HG03442 (cell line): ENCODE results near the gene PGM3.
A peak's percentile ranks its signal among the peaks of the same experiment; 100 is the strongest.
"Not testable (repeated sequence)": the region's sequence is repeated elsewhere in the genome, so short reads cannot be mapped to it uniquely, and the experiment has no call there.

Source experiments
- ATAC-seq: cut with Tn5 transposase; IDR thresholded peaks from one replicate; pipeline ENCODE4 v1.9.1; 2021; ENCODE audit warnings: mild to moderate bottlenecking, moderate library complexity; ENCODE audit not compliant: unreplicated experiment

Gene PGM3, protein sequence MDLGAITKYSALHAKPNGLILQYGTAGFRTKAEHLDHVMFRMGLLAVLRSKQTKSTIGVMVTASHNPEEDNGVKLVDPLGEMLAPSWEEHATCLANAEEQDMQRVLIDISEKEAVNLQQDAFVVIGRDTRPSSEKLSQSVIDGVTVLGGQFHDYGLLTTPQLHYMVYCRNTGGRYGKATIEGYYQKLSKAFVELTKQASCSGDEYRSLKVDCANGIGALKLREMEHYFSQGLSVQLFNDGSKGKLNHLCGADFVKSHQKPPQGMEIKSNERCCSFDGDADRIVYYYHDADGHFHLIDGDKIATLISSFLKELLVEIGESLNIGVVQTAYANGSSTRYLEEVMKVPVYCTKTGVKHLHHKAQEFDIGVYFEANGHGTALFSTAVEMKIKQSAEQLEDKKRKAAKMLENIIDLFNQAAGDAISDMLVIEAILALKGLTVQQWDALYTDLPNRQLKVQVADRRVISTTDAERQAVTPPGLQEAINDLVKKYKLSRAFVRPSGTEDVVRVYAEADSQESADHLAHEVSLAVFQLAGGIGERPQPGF

DNA sequence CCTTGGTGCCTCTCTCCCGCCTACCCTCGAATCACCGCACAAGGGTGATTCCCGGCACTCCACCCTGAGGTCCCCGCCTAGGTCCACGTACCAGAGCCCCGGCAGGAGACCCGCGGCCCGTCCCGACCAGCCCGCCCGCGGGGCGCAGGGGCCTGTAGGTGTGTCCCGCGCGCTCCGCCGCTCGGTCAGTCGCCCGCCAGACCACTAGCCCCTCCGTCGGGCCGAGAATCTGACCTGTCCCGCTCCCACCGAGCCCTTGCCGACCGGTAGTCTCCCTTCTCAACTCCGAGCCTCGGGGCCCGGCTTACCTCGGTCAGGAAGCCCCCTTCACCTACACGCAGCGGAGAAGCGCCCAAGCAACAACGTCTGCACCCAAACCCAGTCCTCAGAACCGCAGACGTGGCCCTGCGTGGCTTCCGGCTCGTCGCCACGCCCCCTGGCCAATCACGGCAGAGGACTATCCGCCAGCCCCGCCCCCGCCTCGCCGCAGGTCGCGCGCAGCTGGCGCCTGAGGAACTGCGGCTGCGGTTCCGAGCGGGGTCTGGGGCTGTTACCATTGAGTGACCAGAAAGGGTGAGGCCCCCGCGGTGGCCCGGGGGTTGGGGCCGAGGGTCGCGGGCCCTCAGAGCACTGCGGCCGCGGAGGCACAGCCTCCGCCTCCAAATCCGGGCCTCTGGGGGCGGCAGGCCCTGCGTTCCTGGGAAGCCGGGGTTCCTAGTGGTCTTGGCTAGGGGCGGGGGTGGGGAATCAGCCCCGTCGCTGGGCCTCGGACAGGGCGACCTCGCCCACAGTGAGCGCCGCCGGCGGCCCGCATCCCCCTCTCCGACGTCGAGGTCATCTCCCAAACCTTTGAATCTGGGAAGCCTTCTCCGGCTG lies at the start of gene PGM3, which contains the start of gene RWDD2A:
Gene PGM3, minus strand, starts transcription at position 395 of the 876 bp plus-strand sequence. CDS start 2,253 bp downstream, outside the sequence.
Gene RWDD2A, plus strand, starts transcription at position 487 of the 876 bp plus-strand sequence. CDS start 1,095 bp downstream, outside the sequence.
- ATAC-seq = peak; percentile 97

DNA sequence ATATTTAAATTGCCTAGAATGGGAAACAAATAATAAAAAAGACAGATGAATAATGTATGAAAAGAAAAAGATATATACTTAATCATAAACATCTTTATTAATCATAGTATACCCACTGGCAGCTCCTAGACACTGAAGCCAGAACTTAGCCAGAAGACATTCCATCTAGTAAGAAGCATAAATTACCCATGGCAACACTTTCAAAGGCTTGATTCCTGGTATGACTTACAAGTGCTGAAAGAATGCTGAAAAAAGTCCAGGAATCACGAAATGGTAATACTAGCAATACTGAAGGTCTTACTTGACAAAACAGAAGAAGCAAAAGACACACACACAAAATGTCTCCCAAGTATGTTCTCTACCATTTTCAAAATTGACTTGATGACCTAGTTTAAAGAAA lies 38.1 kb upstream of the PGM3 start:
- ATAC-seq = no peak

DNA sequence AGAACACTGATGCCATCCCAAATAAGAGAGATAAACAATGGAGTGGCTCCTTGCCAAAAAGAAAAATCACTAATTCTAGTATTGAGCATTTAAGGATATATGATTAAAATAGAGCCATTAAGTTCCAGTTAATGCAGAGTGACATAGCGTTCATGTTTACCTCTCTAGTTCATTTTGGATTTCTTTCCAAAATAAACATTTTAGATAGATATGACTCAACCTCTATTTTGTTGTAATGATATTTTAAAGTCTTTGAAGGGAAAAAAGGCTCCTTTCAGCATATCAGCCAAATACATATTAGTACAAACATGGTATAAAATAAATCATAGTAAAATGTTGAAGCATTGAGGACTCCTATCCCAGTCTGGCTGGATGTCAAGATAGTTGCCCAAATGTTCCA lies 33.5 kb upstream of the PGM3 start:
- ATAC-seq = no peak

DNA sequence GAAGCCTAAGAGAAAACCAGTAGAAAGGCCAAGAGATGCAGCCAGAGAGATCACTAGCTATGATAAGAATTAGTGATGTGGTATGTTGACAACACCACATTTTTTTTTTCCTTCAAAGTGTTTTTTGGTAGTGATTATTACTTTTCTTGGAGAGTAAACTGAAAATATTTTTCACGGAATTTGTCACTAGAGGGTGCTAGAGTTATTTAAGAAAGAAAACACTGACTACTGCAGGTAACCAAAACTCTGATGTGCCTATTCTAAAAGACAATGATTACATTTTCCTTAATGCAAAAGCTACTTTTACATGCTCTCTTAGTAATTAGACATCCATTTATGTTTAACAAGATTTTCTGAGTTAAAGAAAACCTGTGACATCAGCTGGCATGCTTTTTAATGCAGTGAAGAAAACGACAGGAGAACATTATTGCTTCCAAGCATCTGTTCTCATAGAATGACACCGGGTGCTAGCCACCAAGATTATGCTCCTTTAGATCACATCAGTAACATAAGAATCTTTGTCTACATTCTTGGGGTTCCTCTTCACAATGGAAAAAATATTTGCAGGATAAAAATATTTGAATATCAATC lies 28.9 kb upstream of the PGM3 start:
- no peak for ATAC-seq

DNA sequence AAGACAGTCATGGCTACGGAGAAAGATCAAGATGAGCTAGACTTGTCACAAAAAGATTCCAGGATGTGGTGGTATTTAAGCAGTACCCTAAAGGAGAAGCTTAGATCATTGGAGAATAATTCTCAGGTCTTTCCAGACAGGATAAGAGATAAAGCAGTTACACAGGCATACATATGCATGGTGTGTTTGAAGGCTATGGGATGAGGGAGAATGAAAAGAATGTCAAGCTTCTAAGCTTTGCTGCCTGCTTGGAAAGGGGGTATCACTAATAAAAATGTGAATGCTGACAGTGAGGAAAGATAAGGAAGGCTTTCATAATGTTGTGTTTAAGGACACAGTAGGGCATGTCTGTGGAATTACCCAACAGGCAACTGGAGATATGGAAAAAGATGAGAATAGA lies 28.2 kb upstream of the PGM3 start:
- ATAC-seq = no peak

DNA sequence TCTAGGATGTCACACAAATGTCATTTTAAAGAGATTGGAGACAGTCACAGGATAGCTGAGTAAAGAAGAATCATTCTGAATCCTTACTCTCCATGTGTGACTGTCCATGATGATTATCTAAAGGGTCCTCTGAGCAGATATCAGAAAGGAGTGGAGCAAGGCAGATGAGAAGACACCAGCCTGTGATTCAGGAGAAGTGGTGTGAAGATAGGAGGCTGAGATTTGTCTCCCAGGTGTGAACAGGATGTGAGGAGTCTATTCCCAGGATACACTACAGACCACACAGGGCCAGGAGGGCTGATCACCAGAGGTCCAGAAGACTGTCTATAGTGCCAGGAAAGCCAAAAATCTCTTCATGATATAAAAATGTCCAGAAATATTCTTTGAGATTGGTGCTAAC lies 27.1 kb upstream of the PGM3 start:
- no peak for ATAC-seq

DNA sequence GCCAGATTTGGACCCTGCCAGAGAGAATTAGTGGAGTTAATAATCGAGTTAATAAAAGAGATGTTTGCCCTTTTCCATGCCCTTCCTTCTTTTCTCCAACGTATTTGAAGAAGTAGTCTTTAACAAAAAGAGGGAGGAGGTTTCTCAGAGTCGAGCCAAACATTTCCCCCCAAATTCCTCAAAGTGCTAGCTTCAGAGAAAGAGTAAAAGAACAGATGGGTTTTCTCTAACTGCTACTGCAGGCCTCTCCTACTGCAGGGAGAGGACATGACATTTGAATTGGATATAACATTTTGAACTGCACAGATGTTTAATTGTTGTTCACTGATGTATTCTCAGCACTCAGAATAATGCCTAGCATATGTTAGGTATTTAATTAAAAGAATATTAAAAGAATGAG lies 25.6 kb upstream of the PGM3 start:
- ATAC-seq = no peak

DNA sequence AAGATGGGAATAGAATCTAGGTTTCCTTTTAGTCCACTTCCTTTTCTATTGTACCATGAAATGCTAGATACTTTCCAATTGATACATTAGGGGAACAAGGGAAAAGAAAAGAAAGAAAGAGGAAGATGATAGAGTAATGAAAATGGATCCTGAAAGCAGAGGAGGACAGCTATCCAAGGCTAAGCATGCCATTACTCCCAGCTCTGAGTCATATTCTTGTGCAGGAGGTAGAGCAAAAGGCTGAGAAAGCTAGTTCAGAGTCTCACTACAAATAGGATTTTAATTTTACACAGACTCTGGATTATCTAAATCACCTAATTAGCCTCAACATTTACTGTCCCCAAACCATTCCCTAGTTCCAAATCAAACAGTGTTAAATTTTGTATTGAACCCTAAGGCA lies 23.7 kb upstream of the PGM3 start:
- ATAC-seq = no peak

DNA sequence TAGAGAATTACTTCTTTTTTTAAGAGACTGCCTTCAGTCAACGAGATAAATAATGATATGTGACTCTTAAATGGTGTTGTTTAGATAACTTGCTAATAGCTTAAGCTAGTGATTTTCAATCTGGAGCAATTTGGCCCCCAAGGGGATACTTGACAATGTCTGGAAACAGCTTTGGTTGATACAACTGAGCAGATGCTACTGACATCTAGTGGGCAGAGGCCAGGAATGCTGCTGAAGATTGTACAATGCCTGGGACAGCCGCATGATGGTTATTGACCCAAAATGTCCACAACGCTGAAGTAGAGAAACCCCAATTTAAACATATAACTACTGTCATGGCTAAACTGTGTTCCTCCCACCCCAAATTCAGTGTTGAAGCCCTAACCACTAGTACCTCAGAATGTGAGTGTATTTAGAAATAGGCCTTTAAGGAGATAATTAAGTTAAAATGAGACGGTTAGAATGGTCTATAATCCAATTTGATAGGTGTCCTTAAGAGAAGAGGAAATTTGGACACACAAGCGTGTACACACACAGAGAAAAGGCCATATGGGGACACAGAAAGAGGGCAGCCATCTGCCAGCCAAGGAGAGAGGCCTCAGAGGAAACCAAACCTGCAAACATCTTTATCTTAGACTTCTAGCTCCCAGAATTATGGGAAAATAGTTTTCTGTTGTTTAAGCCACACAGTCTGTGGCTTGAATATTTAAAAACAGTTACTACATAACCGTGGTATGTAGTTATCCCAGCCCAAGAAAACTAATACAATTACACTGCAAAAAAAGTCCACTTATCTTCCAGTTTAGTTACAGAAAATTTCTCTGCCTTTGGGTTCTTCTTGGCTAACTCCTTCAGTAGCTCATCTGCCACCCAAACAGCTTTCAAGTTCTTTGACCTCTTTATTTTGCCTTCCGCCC lies 22.3 kb upstream of the PGM3 start:
- ATAC-seq = peak; percentile 100

DNA sequence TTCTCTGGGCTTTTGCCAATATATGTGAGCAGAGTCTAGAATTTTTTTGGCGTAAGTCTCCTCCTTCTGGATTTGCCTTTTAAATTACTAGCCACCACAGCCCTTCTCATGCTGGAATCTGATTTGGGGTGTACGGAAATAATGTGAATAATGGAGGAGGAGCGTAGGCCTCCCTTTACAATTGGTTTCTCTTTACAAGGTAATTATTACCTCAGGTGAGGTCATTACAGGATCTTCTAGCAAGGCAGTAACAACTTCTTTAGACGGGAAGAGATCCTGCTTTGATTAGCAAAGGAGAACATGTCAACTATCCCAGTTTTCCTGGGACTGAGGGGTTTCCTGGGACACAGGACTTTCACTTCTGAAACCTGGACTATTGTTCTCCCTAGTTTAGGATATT lies 9.0 kb upstream of the PGM3 start:
- ATAC-seq = no peak

DNA sequence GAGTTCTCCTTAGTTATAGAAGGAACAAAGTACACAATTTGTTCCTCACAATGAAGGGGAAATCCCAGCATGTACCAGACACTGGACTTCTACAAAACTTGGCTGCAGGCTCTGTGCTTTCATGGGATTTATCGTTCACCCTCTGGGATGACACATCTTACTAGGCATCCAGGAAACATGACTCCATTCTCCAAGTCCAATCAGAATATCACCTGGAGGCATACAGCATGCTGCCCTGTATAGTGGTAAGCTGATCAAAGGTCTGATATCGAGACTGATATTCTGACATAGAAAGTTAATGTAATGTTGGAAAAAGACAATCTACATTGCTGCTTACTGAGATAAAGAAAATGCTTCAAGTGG lies 6.8 kb upstream of the PGM3 start:
- ATAC-seq = no peak

DNA sequence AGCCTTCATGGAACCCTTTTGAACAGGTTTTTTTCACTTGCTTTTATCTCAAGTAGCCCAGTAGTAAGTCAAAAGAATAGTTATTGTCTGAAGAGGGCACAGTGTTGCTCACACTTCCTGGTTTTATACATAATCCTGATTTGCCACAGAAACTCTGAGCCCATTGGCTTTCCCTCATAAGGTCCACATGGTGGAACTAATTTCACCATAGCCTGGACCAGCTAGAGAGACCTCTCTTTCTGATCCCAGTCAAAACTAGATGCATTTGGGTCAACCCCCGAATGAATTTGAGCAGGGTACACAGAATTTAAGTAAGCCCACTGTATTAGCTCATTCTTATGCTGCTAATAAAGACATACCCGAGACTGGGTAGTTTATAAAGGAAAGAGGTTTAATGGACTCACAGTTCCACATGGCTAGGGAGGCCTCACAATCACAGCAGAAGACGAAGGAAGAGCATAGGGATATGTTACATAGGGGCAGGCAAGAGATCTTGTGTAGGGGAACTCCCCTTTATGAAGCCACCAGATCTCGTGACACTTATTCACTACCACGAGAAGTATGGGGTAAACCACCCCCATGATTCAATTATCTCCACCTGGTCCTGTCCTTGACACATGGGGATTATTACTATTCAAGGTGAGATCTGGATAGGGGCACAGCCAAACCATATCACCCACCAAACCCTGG lies 6.3 kb upstream of the PGM3 start:
- ATAC-seq = peak; percentile 73

DNA sequence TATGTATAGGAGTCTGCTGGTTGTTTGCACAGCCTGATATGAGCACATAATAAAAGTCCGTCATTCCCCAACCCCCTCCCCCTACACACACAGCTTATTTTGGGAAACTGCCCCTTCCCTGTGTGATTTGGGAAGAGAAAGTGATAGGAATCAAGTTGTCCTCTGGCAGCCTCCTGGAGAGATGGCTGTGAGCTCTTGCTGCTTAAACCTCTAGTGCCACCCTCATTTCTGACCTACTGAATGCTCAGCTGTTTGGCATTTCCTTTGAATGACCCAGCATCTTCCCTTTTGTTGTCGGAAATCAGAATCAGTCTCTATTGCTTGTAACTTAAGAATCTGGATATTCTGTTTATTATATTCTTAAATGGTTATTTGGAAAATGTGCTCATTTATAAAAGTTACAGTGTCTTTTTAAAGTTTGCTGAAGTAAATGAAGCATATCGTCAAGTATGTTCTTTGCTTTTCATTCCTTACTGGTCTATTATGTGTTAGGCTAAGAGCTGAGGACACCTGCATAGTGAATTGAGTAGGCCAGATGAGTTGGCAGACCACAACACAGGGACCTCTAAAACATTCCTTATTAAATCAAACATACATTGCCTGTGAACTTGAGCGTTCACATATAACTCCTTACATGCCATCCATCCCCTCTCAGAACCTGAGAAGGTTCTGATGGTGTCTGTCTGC lies 5.6 kb upstream of the PGM3 start:
- no peak for ATAC-seq

DNA sequence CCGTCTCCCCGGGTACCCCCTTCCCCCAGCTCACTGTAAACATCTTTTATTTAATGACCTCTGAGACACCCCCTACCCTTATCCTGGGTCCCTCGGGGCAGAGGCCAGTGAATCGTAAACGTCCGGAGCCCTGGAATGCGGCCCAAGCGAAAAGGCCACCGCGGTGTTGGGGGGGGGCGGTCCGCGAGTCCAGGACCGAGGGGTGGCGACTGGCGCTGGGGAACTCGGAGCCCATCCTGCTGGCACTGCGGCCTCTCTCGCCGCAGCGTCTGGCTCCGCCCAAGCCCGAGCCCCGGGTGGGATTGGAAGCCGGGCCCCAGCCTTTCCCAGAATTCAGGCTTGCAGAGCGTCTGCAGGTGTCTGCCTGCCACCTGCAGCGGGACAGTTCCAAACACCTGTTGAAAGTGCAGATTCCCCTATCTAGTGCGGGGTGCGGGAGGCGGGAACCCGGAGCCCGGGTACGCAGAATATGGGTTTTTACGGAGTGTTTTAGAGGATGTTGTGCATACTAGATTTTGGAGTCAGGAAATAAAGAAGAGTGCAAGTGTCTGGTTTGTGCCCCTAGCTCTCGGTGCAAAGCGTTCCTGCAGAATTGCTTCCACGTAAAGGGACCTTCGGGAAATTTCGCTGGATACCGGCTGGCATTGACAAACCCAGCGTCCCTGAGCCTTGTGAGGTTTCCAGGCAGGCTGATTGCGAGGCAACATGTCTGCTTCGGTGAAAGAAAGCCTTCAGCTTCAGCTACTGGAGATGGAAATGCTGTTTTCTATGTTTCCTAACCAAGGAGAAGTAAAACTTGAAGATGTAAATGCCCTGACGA lies 892 bp upstream of the PGM3 start:
- peak; percentile 20 for ATAC-seq

DNA sequence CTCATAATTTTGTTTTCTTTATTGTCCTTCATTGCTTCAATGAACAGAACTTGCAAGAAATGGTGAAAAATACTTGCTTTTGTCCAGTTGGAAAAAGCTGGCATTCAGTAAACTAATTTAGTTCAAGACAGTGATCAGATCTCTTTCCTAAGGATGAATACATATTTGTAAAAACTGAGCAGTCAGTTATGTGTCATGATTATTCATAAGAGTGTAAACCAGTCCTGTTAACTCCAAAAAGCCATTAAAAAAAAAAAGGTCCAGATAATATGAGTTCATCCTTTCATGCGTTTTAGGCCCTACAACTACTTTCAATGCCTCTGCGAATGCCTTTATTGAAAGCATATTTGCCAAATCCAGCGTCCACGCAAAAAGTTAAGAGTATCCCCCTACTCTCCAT lies 609 bp downstream of the PGM3 start:
- no peak for ATAC-seq

DNA sequence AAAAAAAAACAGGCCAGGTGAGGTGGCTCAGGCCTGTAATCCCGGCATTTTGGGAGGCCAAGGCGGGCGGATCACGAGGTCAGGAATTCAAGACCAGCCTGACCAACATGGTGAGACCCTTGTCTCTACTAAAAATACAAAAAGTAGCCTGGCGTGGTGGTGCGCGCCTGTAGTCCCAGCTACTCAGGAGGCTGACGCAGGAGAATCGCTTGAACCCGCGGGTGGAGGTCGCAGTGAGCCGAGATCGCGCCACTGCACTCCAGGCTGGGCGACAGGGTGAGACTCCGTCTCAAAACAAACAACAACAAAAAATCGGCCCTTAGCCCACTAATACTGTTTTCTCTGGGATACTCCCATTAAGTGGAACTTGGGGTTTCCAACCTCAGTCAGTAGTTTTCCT lies 1.1 kb downstream of the PGM3 start:
- ATAC-seq = not testable (repeated sequence)

DNA sequence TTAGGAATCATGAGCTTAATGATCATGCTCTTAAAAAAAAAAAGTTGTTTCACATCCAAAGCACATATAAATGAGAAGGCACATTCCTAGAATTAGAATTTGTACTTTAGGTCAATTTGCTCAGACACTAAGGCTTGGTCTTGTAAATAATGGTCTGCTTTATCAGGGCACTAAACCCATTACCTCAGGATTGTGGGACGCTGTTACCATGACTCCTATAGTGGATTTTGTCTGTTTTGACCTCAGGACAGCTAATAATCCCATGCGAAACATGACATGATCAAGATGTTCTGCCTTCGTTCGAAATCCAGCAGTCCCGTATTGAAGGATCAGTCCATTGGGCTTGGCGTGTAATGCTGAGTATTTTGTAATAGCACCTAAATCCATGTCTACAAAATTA lies 2.4 kb downstream of the PGM3 start:
- ATAC-seq = no peak

DNA sequence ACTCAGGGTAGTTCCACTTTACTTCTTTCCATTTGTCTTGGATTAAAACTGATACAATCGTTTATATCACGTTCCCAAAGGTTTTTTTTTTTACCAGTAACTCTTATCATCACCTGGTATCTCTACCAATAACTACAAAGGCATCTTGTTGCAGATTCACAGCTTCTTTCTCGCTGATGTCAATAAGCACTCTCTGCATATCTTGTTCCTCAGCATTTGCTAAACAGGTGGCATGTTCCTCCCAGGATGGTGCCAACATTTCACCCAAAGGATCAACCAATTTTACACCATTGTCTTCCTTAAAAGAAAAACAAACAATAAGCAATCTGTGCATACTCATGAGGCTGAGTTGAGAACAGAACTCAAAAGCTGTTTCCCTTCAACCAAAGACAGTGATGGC lies 4.6 kb downstream of the PGM3 start:
- ATAC-seq = no peak
